GM12878 (cell line): ENCODE results near the gene NR1I3.

Experiments
- BCL3 ChIP-seq: IDR thresholded peaks from 2 replicates; pipeline ENCODE4 v1.6.1; 2011; ENCODE audit warnings: borderline replicate concordance, low read depth, mild to moderate bottlenecking, moderate library complexity, low read length; ENCODE audit not compliant: insufficient read depth, poor library complexity, severe bottlenecking
- CBFB ChIP-seq: IDR thresholded peaks from 2 replicates; pipeline ENCODE4 v1.6.1; 2016; ENCODE audit warnings: antibody characterized with exemption, low read depth
- CREB1 ChIP-seq: IDR thresholded peaks from 2 replicates; pipeline ENCODE4 v1.6.1; 2012; ENCODE audit warnings: low read depth, mild to moderate bottlenecking, inconsistent platforms
- CREM ChIP-seq: IDR thresholded peaks from 2 replicates; pipeline ENCODE4 v1.6.1; 2014; ENCODE audit warnings: antibody characterized with exemption, low read depth
- CTCF ChIP-seq, 3 experiments: IDR thresholded peaks in 2 of 3; conservative IDR thresholded peaks in 1 of 3; 2 replicates each; pipeline ENCODE4 v1.5.1; 2011; ENCODE audit warnings: low read depth in 3 of 3, low read length in 3 of 3, mild to moderate bottlenecking in 3 of 3, control low read depth in 2 of 3, moderate library complexity in 2 of 3, inconsistent platforms in 1 of 3, mixed read lengths in 1 of 3; ENCODE audit not compliant: control insufficient read depth in 2 of 3, insufficient read depth in 1 of 3; ENCODE audit errors: extremely low read depth in 1 of 3
- ETV6 ChIP-seq, 2 experiments: fragments of 450-650 bp in 1 of 2; IDR thresholded peaks in 1 of 2; conservative IDR thresholded peaks in 1 of 2; 2 replicates each; pipeline ENCODE4 v1.6.1; 2014; ENCODE audit warnings: antibody characterized with exemption in 1 of 2, borderline replicate concordance in 1 of 2, low read depth in 1 of 2, mild to moderate bottlenecking in 1 of 2, moderate library complexity in 1 of 2
- EZH2 ChIP-seq: IDR thresholded peaks from 2 replicates; pipeline ENCODE4 v1.6.1; 2012; ENCODE audit warnings: low read depth, mild to moderate bottlenecking, control low read depth, inconsistent platforms, low read length, borderline replicate concordance; ENCODE audit not compliant: control insufficient read depth
- FOS ChIP-seq: IDR thresholded peaks from 3 replicates; pipeline ENCODE4 v1.6.1; 2011; ENCODE audit warnings: borderline replicate concordance; ENCODE audit not compliant: insufficient read length; ENCODE audit errors: extremely low read depth
- NR2C2 ChIP-seq: IDR thresholded peaks from 2 replicates; pipeline ENCODE4 v1.6.1; 2011; ENCODE audit warnings: borderline replicate concordance, low read depth; ENCODE audit not compliant: control insufficient read depth, insufficient read length
- POLR2A ChIP-seq: IDR thresholded peaks from 2 replicates; pipeline ENCODE4 v1.6.1; 2011; ENCODE audit warnings: low read depth, mild to moderate bottlenecking, low read length
- POU2F2 ChIP-seq: IDR thresholded peaks from 3 replicates; pipeline ENCODE4 v1.6.1; 2011; ENCODE audit warnings: low read depth, mild to moderate bottlenecking, low read length, borderline replicate concordance
- SP1 ChIP-seq: IDR thresholded peaks from one replicate; pipeline ENCODE4 v1.6.1; 2011; ENCODE audit warnings: low read depth, low read length
- ZNF207 ChIP-seq: fragments of 450-650 bp; IDR thresholded peaks from 2 replicates; pipeline ENCODE4 v1.6.1; 2014; ENCODE audit warnings: antibody characterized with exemption, mild to moderate bottlenecking, borderline replicate concordance
- ZNF274 ChIP-seq: IDR thresholded peaks from one replicate; pipeline ENCODE4 v1.8.0; 2011; ENCODE audit not compliant: insufficient read length, insufficient read depth

GRCh38 chr1:161285521-161285920 lies 47.5 kb upstream of the NR1I3 start:
- TF ChIP-seq CTCF (IDR thresholded peaks at IDR 0.05 in 2 of 3, conservative IDR thresholded peaks at IDR 0.05 in 1 of 3; ENCODE audit: control insufficient read depth in 2 of 3, extremely low read depth in 1 of 3, insufficient read depth in 1 of 3, low read depth in 3 of 3, low read length in 3 of 3) (no peak), CREM (no peak), ZNF207 (no peak), POLR2A (no peak), FOS (no peak), CBFB (no peak), ZNF274 (no peak), POU2F2 (no peak), NR2C2 (no peak), ETV6 (conservative IDR thresholded peaks at IDR 0.05 in 1 of 2, IDR thresholded peaks at IDR 0.05 in 1 of 2; ENCODE audit: borderline replicate concordance in 1 of 2, low read depth in 1 of 2) (no peak), EZH2 (no peak), BCL3 (no peak), SP1 (no peak), CREB1 (no peak)
